ENCODE data around the gene TMEM19.

The TMEM19 gene

DNA sequence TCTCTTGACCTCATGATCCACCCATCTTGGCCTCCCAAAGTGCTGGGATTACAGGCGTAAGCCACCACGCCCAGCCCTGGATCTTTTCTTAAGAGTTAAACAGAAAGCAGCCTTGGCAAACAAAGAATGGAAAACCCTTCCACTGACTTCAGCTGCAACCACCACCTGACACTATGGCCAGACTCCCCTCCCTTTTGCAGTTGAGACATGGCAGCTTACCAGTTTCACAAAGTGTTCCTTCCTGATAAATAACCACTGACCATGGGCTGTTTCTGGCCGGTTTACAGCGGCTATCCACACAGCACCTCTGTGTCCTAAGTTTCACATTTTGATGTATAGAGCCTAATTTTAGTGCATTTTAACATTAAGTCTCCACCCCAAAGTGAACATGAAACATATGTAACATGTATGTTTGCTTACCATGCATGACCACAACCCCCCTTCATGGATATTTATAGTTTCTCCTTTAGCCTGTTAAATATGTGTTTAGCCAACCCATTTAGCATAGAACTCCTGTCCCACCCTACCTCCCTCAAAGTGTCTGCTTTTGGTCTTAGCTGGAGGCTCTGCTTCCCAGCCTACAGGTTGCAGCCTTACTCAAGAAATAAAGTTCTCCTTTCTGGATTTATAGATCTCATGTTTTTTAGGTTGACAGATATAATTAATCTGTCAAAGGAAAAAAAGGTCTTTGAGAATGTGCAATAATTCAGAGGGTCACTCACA is 36.1 kb downstream of the TMEM19 start:
- DNase-seq: no peak

DNA sequence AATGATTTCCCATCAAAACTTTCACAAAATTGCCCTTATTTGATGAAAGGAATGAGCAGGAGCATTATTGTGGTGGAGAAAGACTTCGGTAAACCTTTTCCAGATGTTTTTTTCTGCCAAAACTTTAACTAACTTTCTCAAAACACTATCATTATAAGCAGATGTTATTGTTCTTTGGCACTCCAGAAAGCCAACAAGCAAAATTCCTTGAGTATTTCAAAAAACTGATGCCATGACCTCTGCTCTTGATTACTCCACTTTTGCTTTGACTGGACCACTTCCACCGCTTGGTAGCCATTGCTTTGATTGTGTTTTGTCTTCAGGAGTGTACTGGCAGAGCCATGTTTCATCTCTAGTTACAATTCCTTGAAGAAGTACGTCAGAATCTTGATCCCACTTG is 39.1 kb downstream of the TMEM19 start:
- no peak for DNase-seq

DNA sequence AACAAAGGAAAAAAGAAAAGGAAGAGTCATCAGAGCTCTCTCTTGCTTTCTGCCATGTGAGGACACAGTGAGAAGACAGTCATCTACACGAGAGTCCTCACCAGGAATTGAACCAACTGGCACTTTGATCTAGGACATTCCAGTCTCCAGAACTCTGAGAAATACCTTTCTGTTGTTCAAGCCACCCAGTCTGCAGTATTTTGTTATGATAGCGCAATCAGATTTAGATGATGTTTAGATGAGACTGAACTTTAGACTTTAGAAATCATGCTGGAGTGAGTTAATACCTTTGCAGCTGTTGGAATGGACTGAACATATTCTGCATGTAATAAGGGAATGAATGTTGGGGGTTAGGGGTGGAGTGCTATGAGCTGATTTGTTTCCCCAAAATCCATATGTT is 40.7 kb downstream of the TMEM19 start:
- no peak for DNase-seq

GRCh38 chr12:71727958-71728357 is 42.1 kb downstream of the TMEM19 start:
- DNase-seq: no peak

DNA sequence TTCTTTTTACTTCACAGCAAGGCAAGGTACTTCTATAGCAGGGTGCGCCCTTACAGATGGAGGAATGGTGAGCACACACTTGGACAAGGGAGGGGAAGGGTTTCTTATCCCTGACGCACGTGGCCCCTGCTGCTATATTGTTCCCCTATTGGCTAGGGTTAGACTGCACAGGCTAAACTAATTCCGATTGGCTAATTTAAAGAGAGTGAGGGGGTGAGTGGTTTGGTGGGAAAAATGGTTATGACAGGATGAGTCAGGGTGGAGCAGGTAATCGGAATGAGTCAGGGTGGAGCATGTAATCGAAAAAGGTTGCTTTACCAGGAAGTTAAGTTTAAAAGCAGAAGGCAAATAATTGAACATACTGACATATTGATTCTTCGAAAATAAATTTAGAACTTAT is 45.1 kb downstream of the TMEM19 start:
- DNase-seq: no peak

- no peak for DNase-seq
Measured at GRCh38 chr12:71731439-71732356, 45.8 kb downstream of the TMEM19 start.

GRCh38 chr12:71732357-71732712 is 46.5 kb downstream of the TMEM19 start:
- no peak for DNase-seq

DNA sequence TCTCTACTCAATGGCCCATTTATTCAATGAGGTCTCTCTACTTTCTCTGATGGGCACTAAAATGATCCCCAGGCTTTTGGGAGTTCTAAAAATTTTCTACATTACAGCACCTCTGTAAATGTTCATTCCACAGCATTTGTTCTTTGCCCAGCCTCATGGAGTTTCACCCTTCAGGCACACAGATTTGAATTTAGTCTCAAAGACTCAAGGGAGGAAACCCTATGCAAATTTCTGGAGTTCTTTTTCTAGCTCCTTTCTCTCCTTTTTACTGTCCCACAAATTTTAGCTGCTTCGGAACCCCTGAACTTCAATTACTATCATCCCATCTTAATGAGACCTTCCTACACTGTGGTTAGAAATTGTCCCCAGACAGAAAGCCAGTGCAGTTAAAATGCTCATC is 51.3 kb downstream of the TMEM19 start:
- DNase-seq: no peak

DNA sequence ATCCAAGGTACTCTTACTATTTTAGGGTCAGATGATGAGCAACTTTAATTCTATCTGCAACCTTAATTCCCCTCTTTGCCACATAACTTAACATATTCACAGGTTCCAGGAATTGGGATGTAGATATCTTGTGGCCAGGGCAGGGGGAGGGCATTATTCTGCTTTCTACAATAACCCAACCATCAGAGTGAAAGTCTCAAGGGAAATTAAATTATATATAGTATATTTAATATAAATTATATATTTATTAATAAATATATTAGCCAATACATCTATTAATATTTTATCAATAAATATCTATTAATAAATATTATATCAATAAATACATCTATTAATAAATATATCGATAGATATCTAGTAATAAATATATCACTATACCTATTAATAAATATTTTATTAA is 57.1 kb downstream of the TMEM19 start:
- DNase-seq: no peak

GRCh38 chr12:71744522-71745300 is 58.8 kb downstream of the TMEM19 start:
- DNase-seq: no peak

GRCh38 chr12:71746974-71747611 is 61.2 kb downstream of the TMEM19 start:
- peak; percentile 31 to 44 for DNase-seq

DNA sequence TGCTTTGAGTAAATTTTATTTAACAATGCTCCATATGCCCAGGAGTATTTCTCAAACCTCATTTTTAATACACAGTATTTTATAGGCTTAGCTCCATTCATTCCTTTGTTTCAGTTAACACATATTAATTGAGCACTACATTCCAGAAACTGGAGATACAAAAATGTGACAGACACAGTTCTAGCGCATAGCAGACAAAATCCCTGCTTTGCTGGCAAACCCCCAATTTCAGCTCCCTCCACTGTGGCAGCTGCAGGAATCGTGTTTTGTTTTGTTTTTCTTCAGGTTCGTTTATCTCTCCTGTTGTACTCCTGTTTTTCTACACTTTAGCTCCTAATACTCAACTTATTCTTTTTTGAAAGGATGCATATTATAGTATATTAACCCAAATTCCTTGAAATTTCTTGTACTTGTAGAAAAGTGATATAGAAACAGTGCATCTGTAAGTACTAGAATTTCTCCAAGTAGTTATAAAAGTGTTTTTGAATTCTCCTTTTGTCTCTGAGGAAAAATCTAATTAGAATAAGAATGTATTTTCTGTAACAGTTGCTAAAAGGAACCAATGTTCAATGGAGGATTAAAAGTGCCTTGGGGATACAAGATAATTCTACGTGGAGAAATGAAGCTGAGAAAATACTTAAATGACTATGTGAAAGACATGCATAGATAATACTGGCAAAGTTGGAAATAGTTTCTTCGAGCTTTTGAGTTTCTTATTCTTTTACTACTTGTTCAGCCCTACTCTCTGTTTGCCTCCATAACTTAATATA is 62.4 kb downstream of the TMEM19 start:
- DNase-seq: no peak

GRCh38 chr12:71749666-71750065 is 63.8 kb downstream of the TMEM19 start:
- no peak for DNase-seq

GRCh38 chr12:71752891-71753290 is 67.0 kb downstream of the TMEM19 start:
- no peak for DNase-seq

All from stimulated activated CD4-positive, alpha-beta T cell treated with anti-CD3 and anti-CD28 coated beads, Interleukin-2, amount 100 ng/mL, for 24 hours (primary cell).